ENCODE results near the gene GAK.

GAK gene

DNA sequence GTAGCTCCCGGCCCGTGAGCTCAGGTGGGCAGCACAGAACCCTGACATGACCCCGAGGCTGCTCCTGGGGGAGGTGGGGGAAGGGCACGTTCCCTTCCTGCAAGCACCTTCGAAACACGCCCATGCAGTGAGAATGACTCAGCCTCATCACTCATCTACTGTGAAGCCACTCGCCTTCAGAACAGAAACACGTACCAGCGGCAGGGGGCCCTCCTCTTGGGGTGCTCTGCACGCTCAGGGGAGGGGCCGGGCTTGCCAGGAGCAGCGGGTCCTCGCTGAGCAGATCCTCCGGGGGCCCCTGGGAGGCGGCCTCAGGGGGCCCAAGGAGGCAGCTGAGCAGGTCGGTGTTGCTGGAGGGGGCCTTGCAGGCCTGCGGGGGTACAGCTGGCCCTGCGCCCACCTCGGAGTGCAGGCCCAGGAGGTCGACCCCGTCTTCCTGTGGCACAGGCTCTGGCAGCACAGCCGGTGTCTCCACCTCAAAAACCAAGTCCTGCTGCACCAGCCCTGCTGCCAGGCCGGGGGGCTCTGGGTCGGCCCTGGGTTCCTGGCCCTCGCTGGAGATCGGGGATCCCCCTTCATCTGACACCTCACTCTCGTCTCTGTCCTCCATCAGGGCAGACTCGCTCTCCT is 65.2 kb downstream of the GAK start:
- Histone ChIP-seq H3K36me3 (ENCODE audit: insufficient read depth, low read length) (peaks cover 7% of the 10 kb centered on the region), H3K9me3 (ENCODE audit: control insufficient read depth, insufficient read depth, low read length) (no peaks in the 10 kb centered on the region), H3K4me1 (ENCODE audit: insufficient read depth, low read length) (peaks cover 3% of the 10 kb centered on the region; the same call in 1 of the 2 replicates), H3K9ac (ENCODE audit: low read depth, low read length) (no peak overlapping the region)

DNA sequence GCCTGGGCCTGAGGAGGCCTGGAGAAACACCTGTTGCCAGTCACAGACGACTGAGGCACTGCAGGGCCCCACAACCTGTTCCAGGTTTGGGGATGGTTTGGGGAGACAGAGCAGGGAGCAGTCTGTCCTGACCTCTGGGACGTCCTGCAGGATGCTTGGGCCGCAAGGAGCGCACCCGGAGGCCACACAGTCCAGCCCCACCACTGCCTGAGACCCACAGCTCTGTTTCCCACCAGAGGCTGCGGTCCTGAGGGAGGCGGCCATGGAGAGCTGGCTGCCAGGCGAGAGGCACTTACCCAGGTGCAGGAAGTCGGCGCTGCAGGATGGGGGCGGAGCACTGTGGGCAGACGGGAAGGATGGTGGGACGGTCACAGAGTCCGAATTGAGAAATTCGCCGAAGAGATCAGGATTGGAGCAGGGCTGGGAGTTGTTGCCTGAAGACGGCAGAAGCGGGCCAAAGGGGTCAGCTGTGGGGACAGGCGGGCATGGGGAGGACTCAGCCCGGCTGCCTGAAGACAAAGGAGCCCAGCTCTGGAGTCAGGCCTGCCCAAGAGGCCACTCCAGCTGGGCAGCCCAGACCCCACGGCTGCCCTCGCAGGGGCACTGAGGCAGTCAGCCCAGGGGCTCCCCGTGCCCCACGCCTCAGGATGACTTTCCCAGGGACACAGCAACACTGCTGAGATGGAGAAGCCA is 65.9 kb downstream of the GAK start:
- H3K4me1 ChIP-seq (ENCODE audit: insufficient read depth, low read length): peaks cover 3% of the 10 kb centered on the region; the same call in 1 of the 2 replicates
- H3K9ac ChIP-seq (ENCODE audit: low read depth, low read length): no peak overlapping the region
- no peaks in the 10 kb centered on the region for H3K9me3 ChIP-seq (ENCODE audit: control insufficient read depth, insufficient read depth, low read length)
- peaks cover 7% of the 10 kb centered on the region for H3K36me3 ChIP-seq (ENCODE audit: insufficient read depth, low read length)

DNA sequence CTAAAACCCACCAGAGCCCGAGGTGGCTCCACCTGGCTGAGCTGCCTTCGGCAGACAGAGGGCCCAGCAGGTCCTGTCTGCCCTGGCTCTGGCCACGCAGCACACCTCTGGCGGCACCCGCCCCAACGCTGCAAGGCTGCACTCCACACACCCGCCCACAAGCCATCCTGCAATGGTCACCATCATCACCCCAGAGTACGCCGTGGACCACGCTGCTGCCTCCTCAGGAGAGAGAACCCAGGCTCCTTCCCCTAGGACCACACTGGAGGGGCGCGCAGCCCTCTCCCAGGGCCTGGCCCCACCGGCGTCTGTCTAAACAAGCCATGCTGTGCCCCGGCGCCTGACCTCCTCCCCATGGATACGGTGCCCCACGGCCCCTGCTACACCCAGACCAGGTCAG is 66.5 kb downstream of the GAK start:
- Histone ChIP-seq H3K4me1 (ENCODE audit: insufficient read depth, low read length) (peaks cover 3% of the 10 kb centered on the region; the same call in 1 of the 2 replicates), H3K36me3 (ENCODE audit: insufficient read depth, low read length) (peaks cover 7% of the 10 kb centered on the region), H3K9ac (ENCODE audit: low read depth, low read length) (no peak overlapping the region), H3K9me3 (ENCODE audit: control insufficient read depth, insufficient read depth, low read length) (no peaks in the 10 kb centered on the region)

DNA sequence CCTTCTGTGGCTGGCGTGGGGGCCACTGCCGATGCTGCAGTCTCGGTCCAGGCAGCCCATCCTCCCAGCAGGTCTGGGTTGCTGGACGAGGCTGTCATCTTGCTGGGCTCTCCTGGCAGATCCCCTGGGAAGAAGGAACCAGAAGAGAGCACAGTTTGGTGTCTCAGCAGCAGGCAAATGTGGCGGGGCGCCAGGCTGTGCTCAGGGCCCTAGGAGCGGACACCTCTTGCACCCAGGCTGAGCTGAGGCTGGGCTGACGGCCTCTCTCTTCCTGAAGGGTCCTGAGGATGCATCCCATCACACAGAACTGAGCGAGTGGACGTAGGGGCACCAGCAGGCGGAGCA is 67.0 kb downstream of the GAK start:
- H3K36me3 ChIP-seq (ENCODE audit: insufficient read depth, low read length): peaks cover 7% of the 10 kb centered on the region
- H3K9ac ChIP-seq (ENCODE audit: low read depth, low read length): no peak overlapping the region
- peaks cover 3% of the 10 kb centered on the region; the same call in 1 of the 2 replicates for H3K4me1 ChIP-seq (ENCODE audit: insufficient read depth, low read length)
- no peaks in the 10 kb centered on the region for H3K9me3 ChIP-seq (ENCODE audit: control insufficient read depth, insufficient read depth, low read length)

DNA sequence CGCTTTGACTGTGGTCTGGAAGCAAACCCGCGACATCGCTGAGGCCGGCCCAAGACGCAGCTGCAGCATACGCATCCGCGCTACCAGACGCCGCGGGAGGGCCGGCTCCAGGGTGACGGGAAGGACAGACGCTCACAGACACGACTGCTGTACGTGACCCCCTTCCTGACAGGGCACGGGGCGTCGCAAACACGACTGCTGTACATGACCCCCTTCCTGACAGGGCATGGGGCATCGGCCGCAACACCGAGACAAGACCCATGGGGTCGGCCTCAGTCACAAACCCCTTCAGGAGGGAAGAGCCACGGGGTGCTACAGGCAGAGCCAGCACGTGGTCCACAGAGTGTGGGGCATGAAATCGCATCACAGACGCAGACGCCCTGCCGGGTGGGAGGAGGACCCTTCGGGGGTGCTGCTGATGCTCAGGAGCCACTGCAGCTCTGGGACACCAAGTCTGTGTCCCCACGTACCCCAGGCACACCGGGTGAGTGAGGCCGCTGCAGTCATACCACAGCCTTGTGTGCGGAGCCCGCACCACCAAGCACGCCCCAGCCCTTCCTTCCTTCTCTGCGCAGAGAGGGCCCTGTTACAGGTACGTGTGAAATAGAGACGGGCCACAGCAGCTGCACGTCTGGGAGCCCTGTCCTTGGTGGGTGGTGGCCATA is 67.5 kb downstream of the GAK start:
- Histone ChIP-seq H3K36me3 (ENCODE audit: insufficient read depth, low read length) (peaks cover 7% of the 10 kb centered on the region), H3K4me1 (ENCODE audit: insufficient read depth, low read length) (peaks cover 3% of the 10 kb centered on the region; the same call in 1 of the 2 replicates), H3K9me3 (ENCODE audit: control insufficient read depth, insufficient read depth, low read length) (no peaks in the 10 kb centered on the region), H3K9ac (ENCODE audit: low read depth, low read length) (no peak overlapping the region)

DNA sequence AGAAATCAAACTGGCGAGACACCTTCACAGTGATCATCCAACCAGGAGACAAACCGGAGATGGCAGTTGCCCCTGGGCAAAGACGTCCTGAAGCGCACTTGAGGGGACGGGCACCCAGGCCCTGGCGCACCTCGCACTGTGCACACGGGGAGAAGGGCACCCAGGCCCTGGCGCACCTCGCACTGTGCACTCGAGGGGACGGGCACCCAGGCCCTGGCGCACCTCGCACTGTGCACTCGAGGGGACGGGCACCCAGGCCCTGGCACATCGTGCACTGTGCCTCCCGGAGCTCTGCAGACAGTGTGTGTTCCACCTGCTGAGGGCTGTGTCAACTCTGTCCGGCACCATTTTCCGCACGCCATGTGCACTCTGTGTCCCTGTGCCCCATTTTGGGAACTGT is 71.6 kb downstream of the GAK start:
- no peak overlapping the region for H3K9ac ChIP-seq (ENCODE audit: low read depth, low read length)
- H3K9me3 ChIP-seq (ENCODE audit: control insufficient read depth, insufficient read depth, low read length): no peaks in the 10 kb centered on the region
- H3K4me1 ChIP-seq (ENCODE audit: insufficient read depth, low read length): no peaks in the 10 kb centered on the region
- H3K36me3 ChIP-seq (ENCODE audit: insufficient read depth, low read length): peaks cover 15% of the 10 kb centered on the region

DNA sequence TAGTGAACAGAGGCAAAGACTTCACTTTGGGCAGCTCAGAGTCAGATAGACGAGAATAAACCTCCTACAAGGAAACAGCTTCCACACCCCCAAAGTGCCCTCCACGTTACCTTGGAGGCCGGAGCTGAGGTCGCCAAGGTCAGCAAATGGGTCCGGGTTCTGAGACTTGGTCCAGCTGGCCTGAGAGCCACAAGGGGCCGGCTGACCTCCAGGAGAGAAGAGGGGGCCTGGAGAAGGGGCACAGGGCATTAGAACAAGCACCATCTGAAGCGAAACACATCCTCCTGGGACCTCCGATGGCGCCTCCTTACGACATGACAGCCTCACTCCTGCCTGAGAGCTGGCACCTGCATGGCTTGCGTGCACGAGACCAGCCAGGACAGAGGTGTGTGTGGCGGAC is 72.6 kb downstream of the GAK start:
- Histone ChIP-seq H3K4me1 (ENCODE audit: insufficient read depth, low read length) (no peaks in the 10 kb centered on the region), H3K36me3 (ENCODE audit: insufficient read depth, low read length) (peaks cover 14% of the 10 kb centered on the region), H3K9me3 (ENCODE audit: control insufficient read depth, insufficient read depth, low read length) (no peaks in the 10 kb centered on the region), H3K9ac (ENCODE audit: low read depth, low read length) (no peak overlapping the region)

DNA sequence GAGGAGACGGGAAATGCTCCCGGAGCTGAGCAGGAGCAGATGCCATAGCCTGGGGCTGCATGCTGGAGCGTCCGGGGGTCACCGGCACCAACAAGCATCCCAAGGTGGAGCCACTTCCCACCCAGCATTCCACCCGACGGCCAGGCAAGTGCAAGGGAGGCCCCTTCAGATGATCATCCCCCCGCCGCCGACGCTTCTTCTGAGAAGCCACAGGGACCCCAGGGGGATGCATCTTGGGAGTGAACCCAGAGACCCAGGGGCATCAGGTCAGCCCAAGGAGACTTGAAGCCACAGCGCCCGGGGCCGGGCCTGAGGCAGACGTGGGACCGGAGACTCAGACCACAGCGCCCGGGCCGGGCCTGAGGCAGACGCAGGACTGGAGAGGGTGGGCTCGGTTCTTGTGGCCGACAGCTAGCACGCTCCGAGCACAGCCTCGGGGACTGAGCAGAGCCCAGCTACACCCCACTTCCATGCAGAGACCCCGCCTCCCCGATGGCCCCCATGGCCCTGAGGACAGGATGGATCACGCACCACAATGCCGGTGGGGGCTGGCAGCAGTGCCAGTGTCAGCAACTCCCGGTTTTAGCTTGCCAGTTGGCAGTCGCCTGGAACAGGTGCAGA is 73.2 kb downstream of the GAK start:
- H3K9ac ChIP-seq (ENCODE audit: low read depth, low read length): no peak overlapping the region
- H3K9me3 ChIP-seq (ENCODE audit: control insufficient read depth, insufficient read depth, low read length): no peaks in the 10 kb centered on the region
- peaks cover 11% of the 10 kb centered on the region; the same call in 1 of the 2 replicates for H3K36me3 ChIP-seq (ENCODE audit: insufficient read depth, low read length)
- no peaks in the 10 kb centered on the region for H3K4me1 ChIP-seq (ENCODE audit: insufficient read depth, low read length)

DNA sequence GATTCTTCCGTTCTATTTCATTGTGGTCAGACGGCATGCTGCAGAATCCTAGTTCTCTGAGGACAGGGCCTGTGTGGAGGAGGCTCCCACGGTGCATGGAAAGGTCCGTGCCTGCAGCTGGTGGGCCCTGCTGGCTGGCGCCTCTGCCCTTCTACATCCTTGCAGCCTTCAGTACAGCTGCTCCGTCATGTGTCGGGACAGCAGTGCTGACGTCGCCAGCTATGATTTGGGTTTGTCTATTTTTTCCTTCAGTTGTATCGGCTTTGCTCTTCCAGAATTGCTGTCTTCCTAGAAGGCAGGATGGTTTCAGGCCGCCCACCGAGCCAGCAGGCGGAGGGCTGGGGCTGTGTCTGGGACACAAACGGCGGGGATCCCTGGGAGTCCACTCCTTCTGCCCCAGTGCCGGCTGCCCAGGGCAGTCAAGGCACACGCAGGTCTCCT is 74.1 kb downstream of the GAK start:
- H3K36me3 ChIP-seq (ENCODE audit: insufficient read depth, low read length): peaks cover 9% of the 10 kb centered on the region; the same call in 1 of the 2 replicates
- H3K9ac ChIP-seq (ENCODE audit: low read depth, low read length): no peak overlapping the region
- no peaks in the 10 kb centered on the region for H3K4me1 ChIP-seq (ENCODE audit: insufficient read depth, low read length)
- no peaks in the 10 kb centered on the region for H3K9me3 ChIP-seq (ENCODE audit: control insufficient read depth, insufficient read depth, low read length)

DNA sequence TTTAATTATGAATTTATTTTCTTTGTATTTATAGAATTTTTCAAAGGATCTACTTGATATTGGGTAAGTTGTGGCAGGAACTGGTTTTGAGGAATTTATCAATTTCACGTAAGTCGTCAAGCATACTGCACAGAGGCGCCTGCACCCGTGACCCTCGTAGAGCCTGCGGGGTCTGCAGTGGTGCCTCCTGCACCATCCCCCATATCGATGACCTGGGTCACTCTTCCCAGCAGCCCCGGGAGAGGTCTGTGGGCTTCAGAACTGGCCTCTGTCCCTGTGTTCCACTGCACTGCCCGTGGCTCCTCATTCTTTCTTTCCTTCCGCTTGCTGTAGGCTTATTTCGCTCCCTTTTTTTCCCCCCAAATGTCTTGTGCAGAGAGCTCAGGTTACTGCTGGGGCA is 74.7 kb downstream of the GAK start:
- H3K4me1 ChIP-seq (ENCODE audit: insufficient read depth, low read length): no peaks in the 10 kb centered on the region
- H3K36me3 ChIP-seq (ENCODE audit: insufficient read depth, low read length): peaks cover 9% of the 10 kb centered on the region; the same call in 1 of the 2 replicates
- H3K9me3 ChIP-seq (ENCODE audit: control insufficient read depth, insufficient read depth, low read length): no peaks in the 10 kb centered on the region
- no peak overlapping the region for H3K9ac ChIP-seq (ENCODE audit: low read depth, low read length)

DNA sequence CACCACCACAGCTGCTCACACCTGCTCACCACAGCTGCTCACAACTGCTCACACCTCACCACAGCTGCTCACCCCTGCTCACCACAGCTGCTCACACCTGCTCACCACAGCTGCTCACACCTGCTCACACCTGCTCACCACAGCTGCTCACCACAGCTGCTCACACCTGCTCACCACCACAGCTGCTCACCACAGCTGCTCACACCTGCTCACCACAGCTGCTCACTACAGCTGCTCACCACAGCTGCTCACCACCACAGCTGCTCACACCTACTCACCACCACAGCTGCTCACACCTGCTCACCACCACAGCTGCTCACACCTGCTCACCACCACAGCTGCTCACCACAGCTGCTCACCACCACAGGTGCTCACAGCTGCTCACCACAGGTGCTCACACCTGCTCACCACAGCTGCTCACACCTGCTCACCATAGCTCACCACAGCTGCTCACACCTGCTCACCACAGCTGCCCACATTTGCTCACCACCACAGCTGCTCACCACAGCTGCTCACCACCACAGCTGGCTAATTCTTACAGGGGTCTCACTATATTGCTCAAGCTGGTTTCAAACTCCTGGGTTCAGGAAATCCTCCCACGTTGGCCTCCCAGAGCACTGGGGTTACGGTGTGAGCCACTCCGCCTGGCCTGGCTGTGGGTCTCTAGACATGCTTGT is 75.8 kb downstream of the GAK start:
- Histone ChIP-seq H3K4me1 (ENCODE audit: insufficient read depth, low read length) (no peaks in the 10 kb centered on the region), H3K9ac (ENCODE audit: low read depth, low read length) (no peak overlapping the region), H3K9me3 (ENCODE audit: control insufficient read depth, insufficient read depth, low read length) (no peaks in the 10 kb centered on the region), H3K36me3 (ENCODE audit: insufficient read depth, low read length) (peaks cover 9% of the 10 kb centered on the region; the same call in 1 of the 2 replicates)

DNA sequence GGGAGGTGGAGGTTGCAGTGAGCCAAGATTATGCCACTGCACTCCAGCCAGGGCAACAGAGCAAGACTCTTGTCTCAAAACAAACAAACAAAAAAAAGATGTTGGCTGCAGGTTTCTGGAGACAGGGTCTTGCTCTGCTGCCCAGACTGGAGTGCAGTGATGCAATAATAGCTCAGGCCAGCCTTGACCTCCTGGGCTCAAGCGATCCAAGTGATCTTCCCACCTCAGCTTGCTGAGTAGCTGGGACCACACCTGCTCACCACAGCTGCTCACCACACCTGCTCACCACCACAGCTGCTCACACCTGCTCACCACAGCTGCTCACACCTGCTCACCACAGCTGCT is 76.3 kb downstream of the GAK start:
- no peaks in the 10 kb centered on the region for H3K4me1 ChIP-seq (ENCODE audit: insufficient read depth, low read length)
- H3K9ac ChIP-seq (ENCODE audit: low read depth, low read length): no peak overlapping the region
- H3K9me3 ChIP-seq (ENCODE audit: control insufficient read depth, insufficient read depth, low read length): no peaks in the 10 kb centered on the region
- peaks cover 9% of the 10 kb centered on the region; the same call in 1 of the 2 replicates for H3K36me3 ChIP-seq (ENCODE audit: insufficient read depth, low read length)

DNA sequence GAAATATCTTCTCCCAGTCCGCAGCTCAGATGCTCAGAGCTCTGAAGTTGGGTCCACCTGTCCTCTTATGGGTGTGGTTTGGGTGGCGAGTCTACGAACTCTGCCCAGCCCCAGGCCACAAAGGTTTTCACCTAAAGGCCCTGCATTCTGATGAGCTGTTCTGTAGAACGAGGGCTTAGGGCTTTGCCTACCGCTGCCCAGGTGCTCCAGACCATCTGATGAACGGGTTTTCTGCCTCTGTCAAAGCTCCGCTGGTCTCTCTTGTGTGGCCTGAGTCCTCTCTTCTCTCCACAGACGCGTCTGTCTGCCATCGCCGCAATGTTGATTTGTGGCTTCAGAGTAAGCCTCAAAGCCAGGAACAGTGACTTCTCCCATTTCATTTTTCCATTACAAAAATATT is 77.8 kb downstream of the GAK start:
- Histone ChIP-seq H3K36me3 (ENCODE audit: insufficient read depth, low read length) (peaks cover 9% of the 10 kb centered on the region; the same call in 1 of the 2 replicates), H3K9ac (ENCODE audit: low read depth, low read length) (no peak overlapping the region), H3K4me1 (ENCODE audit: insufficient read depth, low read length) (no peaks in the 10 kb centered on the region), H3K9me3 (ENCODE audit: control insufficient read depth, insufficient read depth, low read length) (no peaks in the 10 kb centered on the region)

DNA sequence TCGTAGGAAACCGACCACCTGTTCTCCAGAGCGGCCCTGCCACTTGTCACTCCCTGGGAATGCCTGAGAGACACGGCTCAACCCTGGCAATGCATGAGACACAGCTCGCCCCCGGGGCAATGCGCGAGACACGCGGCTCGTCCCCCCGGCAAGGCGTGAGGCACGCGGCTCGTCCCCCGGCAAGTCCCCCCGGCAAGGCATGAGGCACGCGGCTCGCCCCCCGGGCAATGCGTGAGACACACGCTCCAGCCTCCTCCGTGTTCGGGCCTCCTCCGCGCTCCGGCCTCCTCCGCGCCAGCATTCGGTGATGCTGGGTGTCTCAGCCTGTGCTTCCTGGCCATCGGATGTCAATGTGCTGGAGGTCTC is 78.7 kb downstream of the GAK start:
- no peaks in the 10 kb centered on the region for H3K9me3 ChIP-seq (ENCODE audit: control insufficient read depth, insufficient read depth, low read length)
- H3K9ac ChIP-seq (ENCODE audit: low read depth, low read length): no peak overlapping the region
- H3K4me1 ChIP-seq (ENCODE audit: insufficient read depth, low read length): no peaks in the 10 kb centered on the region
- peaks cover 6% of the 10 kb centered on the region; the same call in 1 of the 2 replicates for H3K36me3 ChIP-seq (ENCODE audit: insufficient read depth, low read length)

All from ES-I3 (cell line).